Ovary (tissue), 3 donors: Measurements from ENCODE around the gene BANP.

ENCODE experiments used
- EP300 ChIP-seq: sonication (generic); formaldehyde crosslinking; IDR thresholded peaks from one replicate; pipeline ENCODE4 v1.6.1; 2017; ENCODE audit warnings: antibody characterized with exemption
- POLR2A ChIP-seq: fragments of 450-650 bp; IDR thresholded peaks from one replicate; pipeline ENCODE4 v1.6.1; 2017; ENCODE audit warnings: antibody characterized with exemption, mild to moderate bottlenecking, moderate library complexity
- TF ChIP-seq, protein P1 (sequence below), 3 donors: fragments of 450-650 bp in 2 of 3; fragments of 200-600 bp in 1 of 3; IDR thresholded peaks; one replicate each; pipeline versions ENCODE4 v1.5.1 to v1.8.0; 2016 to 2022; ENCODE audit warnings: antibody characterized with exemption in 3 of 3, mild to moderate bottlenecking in 1 of 3
- donor health status: DM: no; HTN: no; CAD: no.

DNA sequence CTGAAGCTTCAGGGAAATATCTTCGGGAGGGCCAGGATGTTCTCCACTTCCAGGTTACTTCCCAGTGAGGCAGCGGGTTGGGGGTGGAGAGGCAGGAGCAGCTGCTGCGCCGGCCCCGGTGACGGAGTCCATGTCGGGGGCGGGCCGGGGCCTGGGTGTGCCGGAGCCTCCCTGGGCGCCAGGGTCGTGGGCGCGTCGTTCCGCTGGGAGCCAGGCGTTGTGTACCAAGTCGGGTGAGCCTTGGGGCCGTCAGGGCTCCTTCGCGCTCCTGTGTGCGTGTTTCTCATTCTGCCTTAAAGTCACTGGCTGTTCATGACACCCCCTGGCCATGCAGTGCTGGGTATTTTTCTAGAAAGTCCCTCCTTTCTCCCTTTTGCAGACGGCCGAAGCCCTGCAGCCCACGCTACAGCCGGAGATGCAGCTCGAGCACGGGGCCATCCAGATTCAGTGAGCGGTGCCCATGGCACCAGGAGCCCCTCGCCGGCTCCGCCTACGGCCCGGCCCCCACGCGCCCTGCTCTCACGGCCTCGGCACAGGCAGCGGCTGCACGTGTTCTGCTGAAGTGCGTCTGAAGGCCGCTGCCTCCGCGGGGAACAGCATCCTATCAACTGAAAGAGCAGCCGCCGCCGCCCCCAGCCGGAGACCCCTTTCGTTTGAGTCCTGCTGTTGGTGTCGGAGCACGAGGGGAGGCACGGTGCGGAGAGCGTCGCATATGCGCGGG lies 125.1 kb downstream of the BANP start:
- TF ChIP-seq, protein P1, sequence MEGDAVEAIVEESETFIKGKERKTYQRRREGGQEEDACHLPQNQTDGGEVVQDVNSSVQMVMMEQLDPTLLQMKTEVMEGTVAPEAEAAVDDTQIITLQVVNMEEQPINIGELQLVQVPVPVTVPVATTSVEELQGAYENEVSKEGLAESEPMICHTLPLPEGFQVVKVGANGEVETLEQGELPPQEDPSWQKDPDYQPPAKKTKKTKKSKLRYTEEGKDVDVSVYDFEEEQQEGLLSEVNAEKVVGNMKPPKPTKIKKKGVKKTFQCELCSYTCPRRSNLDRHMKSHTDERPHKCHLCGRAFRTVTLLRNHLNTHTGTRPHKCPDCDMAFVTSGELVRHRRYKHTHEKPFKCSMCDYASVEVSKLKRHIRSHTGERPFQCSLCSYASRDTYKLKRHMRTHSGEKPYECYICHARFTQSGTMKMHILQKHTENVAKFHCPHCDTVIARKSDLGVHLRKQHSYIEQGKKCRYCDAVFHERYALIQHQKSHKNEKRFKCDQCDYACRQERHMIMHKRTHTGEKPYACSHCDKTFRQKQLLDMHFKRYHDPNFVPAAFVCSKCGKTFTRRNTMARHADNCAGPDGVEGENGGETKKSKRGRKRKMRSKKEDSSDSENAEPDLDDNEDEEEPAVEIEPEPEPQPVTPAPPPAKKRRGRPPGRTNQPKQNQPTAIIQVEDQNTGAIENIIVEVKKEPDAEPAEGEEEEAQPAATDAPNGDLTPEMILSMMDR (IDR thresholded peaks at IDR 0.05): no peak
- TF ChIP-seq POLR2A (no peak), EP300 (no peak)
